ENCODE measurements around the gene GCG. TPM values are rescaled to one million over a fixed set of nuclear protein-coding genes. Genes with fewer than 3 reads are reported as not detected.

GCG gene
- total RNA-seq, 1 donor from 2014 or later: not detected

DNA sequence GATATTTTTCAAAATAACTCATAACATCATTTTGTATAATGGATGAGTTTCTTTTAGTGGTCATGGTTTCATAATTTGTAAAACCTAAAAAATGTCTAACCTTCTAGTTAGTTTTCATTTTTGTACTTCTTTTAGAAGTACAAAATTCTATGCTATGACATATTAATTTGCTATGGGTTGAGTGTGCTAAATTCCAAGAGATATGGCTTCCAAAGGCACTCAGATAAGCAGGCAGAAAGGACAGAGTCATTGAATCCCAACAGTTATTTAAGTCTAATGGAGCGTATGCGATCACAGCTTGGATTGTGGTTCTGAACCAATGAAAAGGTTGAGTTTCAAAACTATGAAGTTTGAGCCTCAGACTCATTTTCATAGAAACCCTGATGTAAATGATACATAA, 37.0 kb downstream of the GCG start:
- intact Hi-C loops (cut with micrococcal nuclease): no loop called here
- ATAC-seq (ENCODE audit: low read depth): no peak
- no peaks in the 10 kb centered on the region for H3K4me1 Mint-ChIP-seq
- TF ChIP-seq, protein P1, sequence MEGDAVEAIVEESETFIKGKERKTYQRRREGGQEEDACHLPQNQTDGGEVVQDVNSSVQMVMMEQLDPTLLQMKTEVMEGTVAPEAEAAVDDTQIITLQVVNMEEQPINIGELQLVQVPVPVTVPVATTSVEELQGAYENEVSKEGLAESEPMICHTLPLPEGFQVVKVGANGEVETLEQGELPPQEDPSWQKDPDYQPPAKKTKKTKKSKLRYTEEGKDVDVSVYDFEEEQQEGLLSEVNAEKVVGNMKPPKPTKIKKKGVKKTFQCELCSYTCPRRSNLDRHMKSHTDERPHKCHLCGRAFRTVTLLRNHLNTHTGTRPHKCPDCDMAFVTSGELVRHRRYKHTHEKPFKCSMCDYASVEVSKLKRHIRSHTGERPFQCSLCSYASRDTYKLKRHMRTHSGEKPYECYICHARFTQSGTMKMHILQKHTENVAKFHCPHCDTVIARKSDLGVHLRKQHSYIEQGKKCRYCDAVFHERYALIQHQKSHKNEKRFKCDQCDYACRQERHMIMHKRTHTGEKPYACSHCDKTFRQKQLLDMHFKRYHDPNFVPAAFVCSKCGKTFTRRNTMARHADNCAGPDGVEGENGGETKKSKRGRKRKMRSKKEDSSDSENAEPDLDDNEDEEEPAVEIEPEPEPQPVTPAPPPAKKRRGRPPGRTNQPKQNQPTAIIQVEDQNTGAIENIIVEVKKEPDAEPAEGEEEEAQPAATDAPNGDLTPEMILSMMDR (IDR thresholded peaks at IDR 0.05): no peak
- no peaks in the 10 kb centered on the region for H3K36me3 Mint-ChIP-seq (ENCODE audit: low read depth)
- no peak overlapping the region for H3K27ac Mint-ChIP-seq
- POLR2A ChIA-PET: no interaction called here
- H3K9me3 Mint-ChIP-seq: no peaks in the 10 kb centered on the region
- CTCF ChIA-PET: no interaction called here
- no peak overlapping the region for H3K4me3 Mint-ChIP-seq
- H3K27me3 Mint-ChIP-seq: peaks cover 2% of the 10 kb centered on the region
- DNase-seq: no peak

DNA sequence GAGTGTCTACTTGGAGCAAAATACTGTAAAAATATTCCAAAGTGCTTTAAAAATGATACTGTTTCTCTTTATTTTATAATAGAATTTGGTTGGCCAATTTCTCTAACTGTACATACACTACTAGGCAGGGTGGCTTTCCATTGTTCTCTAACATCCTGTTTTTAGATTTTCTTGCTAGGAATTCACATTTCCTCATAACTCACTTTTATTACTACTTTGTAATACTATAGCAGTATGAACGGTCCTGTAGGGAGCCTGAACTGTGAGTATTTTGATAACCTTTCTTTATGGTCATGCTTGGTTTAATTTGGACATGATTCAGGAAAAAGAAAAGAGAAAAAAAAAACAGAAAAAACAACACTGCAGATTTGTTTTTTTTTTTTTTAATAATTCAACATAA, 37.8 kb downstream of the GCG start:
- no peaks in the 10 kb centered on the region for H3K36me3 Mint-ChIP-seq (ENCODE audit: low read depth)
- H3K9me3 Mint-ChIP-seq: no peaks in the 10 kb centered on the region
- no peak overlapping the region for H3K27ac Mint-ChIP-seq
- intact Hi-C loops (cut with micrococcal nuclease): no loop called here
- POLR2A ChIA-PET: no interaction called here
- ATAC-seq (ENCODE audit: low read depth): no peak
- no peak for DNase-seq
- H3K4me1 Mint-ChIP-seq: no peaks in the 10 kb centered on the region
- H3K4me3 Mint-ChIP-seq: no peak overlapping the region
- peaks cover 2% of the 10 kb centered on the region for H3K27me3 Mint-ChIP-seq
- CTCF ChIA-PET: no interaction called here
- TF ChIP-seq, protein P1 (IDR thresholded peaks at IDR 0.05): no peak

DNA sequence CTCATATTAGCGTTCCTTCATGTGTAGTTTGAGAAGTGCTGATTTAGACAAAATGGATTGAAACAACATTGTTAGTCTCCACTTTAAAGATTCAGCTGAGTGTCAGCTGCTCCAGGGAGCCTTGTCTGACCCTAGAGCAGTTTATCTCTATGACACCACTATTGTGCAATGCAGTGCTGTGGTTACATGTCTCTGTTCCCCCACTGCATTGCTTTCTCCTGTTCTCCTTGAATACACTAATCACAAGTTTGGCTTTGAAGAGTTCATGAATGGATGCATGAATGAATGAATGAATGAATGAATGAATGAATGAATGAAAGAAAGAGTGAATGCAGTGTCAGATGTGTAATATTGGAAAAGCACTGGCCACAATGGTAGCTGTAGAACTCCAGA, 38.3 kb downstream of the GCG start:
- POLR2A ChIA-PET: no interaction called here
- no peaks in the 10 kb centered on the region for H3K9me3 Mint-ChIP-seq
- H3K4me3 Mint-ChIP-seq: no peak overlapping the region
- H3K27ac Mint-ChIP-seq: no peak overlapping the region
- no peaks in the 10 kb centered on the region for H3K4me1 Mint-ChIP-seq
- no peak for DNase-seq
- H3K36me3 Mint-ChIP-seq (ENCODE audit: low read depth): no peaks in the 10 kb centered on the region
- TF ChIP-seq, protein P1 (IDR thresholded peaks at IDR 0.05): no peak
- CTCF ChIA-PET: no interaction called here
- ATAC-seq (ENCODE audit: low read depth): no peak
- H3K27me3 Mint-ChIP-seq: peaks cover 2% of the 10 kb centered on the region
- intact Hi-C loops (cut with micrococcal nuclease): no loop called here

DNA sequence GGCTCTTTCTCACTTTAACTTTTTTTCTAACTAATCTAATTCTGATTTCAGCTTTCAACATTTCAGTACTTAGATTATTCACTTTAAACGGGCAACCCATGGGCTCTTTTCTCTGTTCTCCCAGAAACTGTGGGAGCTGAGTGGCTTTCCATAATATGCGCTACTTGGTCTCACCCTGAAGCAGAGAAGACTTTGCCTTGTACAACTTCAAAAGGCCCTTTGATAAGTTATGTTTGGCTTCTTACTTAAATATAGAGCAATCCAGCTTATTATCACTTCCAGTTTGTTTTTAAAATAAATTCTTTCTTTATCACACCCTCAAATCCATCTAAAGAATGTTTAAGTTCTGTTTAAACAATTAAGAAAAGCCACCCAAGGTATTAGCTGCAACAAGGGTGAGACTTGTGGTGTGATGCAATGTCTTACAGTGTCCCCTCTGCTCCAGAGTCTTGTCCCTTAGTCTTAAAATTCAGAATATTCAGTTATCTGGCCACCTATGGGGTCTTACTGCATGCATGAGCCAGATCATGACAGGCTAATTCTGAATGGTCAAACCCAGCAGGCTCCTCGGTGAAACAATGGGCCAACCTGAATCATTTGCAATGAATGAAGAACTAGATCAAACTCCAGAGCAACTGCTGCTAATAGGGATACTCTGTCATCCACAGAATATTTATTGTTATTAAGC, 38.8 kb downstream of the GCG start:
- Mint-ChIP-seq H3K4me3 (no peak overlapping the region), H3K9me3 (no peaks in the 10 kb centered on the region), H3K27me3 (peaks cover 2% of the 10 kb centered on the region), H3K27ac (no peak overlapping the region), H3K4me1 (no peaks in the 10 kb centered on the region), H3K36me3 (ENCODE audit: low read depth) (no peaks in the 10 kb centered on the region)
- intact Hi-C loops (cut with micrococcal nuclease): no loop called here
- ChIA-PET POLR2A (no interaction called here), CTCF (no interaction called here)
- DNase-seq: no peak
- TF ChIP-seq, protein P1 (IDR thresholded peaks at IDR 0.05): no peak
- no peak for ATAC-seq (ENCODE audit: low read depth)

DNA sequence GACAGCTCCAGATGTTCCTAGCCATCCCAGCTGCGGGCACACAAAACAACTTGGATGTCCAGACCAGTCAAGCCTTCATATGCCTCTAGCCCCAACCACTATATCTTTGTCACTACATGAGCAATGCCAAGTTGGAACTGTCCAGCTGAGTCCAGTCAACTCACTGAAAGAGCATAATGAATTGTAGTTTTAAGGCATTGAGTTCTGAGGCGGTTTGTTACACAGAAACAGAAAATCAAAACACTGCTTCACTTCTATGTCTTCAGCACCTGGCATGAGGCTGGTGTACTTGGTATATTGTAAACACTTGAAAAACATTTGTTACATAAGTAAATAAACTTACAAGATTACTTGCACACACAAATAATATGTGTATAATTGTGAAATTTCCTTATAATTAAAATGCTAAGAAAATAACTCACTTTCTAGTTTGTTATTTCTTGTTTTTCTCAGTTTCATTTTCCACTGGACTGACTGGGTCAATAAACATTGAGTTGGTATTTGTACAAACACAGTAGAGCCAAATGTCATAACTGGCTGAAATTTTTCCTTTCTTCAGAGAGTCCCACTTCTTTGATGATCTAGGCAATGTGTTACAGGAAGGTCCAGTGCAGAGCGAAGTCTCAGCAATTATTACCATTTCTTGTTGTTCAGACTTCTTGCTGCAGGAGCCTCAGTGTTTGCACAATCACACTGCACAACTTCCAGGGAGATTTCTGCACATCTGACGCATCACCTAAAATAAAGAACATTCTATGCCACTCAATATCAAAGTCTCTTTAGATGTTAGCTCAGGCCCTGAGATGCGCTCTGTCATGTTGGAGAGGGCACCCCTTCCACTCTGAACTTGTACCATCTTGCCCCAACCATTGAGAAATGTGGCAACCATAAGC, 39.8 kb downstream of the GCG start:
- no peak for DNase-seq
- POLR2A ChIA-PET: no interaction called here

More for the DNA sequence above, 39.8 kb downstream of the GCG start:
- TF ChIP-seq, protein P1 (IDR thresholded peaks at IDR 0.05): no peak
- CTCF ChIA-PET: no interaction called here
- Mint-ChIP-seq H3K4me3 (no peak overlapping the region), H3K9me3 (no peaks in the 10 kb centered on the region), H3K27me3 (peaks cover 2% of the 10 kb centered on the region), H3K27ac (no peak overlapping the region), H3K36me3 (ENCODE audit: low read depth) (no peaks in the 10 kb centered on the region), H3K4me1 (no peaks in the 10 kb centered on the region)
- intact Hi-C loops (cut with micrococcal nuclease): no loop called here
- ATAC-seq (ENCODE audit: low read depth): no peak

All from activated B cell treated with CpG ODN at 0.5 μM for 24 hours (primary cell).